ENCODE results near the gene PLAC8.
A peak's percentile ranks its signal among the peaks of the same experiment; 100 is the strongest.
"Not testable (repeated sequence)": the region's sequence is repeated elsewhere in the genome, so short reads cannot be mapped to it uniquely, and the experiment has no call there.

The PLAC8 gene

GRCh38 chr4:83096397-83096796 is 18.1 kb downstream of the PLAC8 start:
- no peak overlapping the region for H3K4me3 ChIP-seq (ENCODE audit: low read length)
- H3K36me3 ChIP-seq (ENCODE audit: control insufficient read depth, insufficient read depth, low read length): no peaks in the 10 kb centered on the region
- no CpG with 5 or more reads among the region's 2 CpGs for WGBS (ENCODE audit: insufficient coverage, insufficient read length)
- H3K4me1 ChIP-seq (ENCODE audit: control insufficient read depth, insufficient read depth, low read length): no peaks in the 10 kb centered on the region
- no peak for DNase-seq (ENCODE audit: low read depth, low spot score)
- H3K27ac ChIP-seq (ENCODE audit: low read length): no peak overlapping the region
- H3K9me3 ChIP-seq (ENCODE audit: control insufficient read depth, insufficient read depth, low read length): no peaks in the 10 kb centered on the region
- no peaks in the 10 kb centered on the region for H3K27me3 ChIP-seq (ENCODE audit: control insufficient read depth, insufficient read depth, low read length)

DNA sequence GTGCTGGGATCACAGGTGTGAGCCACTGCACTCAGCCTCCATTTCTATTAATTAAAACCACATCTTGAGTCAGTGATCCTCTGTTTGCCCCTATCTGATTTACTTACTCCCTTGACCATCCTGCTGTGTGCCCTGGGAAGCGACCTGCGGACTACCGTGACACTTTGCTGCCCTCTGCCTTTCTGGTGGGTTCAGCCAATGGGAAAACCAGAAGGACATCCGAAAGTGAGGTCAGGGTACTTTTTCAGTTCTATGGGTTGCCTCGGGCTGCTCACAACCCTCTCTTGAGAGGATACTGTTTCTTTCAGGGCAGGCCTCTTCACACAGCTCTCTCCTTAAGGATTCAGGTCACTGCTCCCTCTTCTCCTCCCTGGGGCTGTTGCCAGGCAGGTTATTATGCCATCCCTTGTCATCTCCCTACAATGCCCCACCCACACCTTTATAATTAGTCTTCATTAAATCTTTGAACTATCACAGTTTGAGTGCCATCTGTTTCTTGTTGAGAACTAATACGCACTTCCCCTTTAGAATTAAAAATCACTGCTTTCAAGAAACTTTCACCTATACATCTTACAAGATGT is 21.4 kb downstream of the PLAC8 start:
- no peak overlapping the region for H3K4me3 ChIP-seq (ENCODE audit: low read length)
- H3K9me3 ChIP-seq (ENCODE audit: control insufficient read depth, insufficient read depth, low read length): no peaks in the 10 kb centered on the region
- H3K36me3 ChIP-seq (ENCODE audit: control insufficient read depth, insufficient read depth, low read length): no peaks in the 10 kb centered on the region
- no peaks in the 10 kb centered on the region for H3K4me1 ChIP-seq (ENCODE audit: control insufficient read depth, insufficient read depth, low read length)
- WGBS (ENCODE audit: insufficient coverage, insufficient read length): no CpG with 5 or more reads among the region's 6 CpGs
- H3K27me3 ChIP-seq (ENCODE audit: control insufficient read depth, insufficient read depth, low read length): no peaks in the 10 kb centered on the region
- DNase-seq (ENCODE audit: low read depth, low spot score): no peak
- H3K27ac ChIP-seq (ENCODE audit: low read length): no peak overlapping the region

GRCh38 chr4:83089410-83090157 is 24.9 kb downstream of the PLAC8 start:
- Histone ChIP-seq H3K27ac (ENCODE audit: low read length) (no peak overlapping the region), H3K4me3 (ENCODE audit: low read length) (no peak overlapping the region), H3K36me3 (ENCODE audit: control insufficient read depth, insufficient read depth, low read length) (no peaks in the 10 kb centered on the region), H3K27me3 (ENCODE audit: control insufficient read depth, insufficient read depth, low read length) (no peaks in the 10 kb centered on the region), H3K9me3 (ENCODE audit: control insufficient read depth, insufficient read depth, low read length) (no peaks in the 10 kb centered on the region), H3K4me1 (ENCODE audit: control insufficient read depth, insufficient read depth, low read length) (no peaks in the 10 kb centered on the region)
- DNase-seq (ENCODE audit: low read depth, low spot score): no peak
- WGBS (ENCODE audit: insufficient coverage, insufficient read length): no CpG with 5 or more reads among the region's 2 CpGs

DNA sequence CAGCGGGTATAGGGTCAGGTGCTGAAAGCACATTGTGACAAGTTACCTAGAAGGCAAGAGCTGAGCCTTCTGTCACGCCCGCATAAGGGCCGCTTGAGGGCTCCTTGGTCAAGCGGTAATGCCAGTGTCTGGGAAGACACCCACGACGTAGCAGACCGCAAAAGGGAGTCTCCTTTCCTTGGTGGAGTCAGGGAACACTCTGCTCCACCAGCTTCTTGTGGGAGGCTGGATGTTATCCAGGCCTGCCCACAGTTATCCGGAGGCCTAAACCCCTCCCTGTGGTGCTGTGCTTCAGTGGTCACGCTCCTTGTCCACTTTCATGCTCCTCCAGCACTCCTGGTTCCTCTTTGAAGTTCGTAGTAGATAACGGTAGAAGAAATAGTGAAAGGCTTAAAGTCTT is 29.6 kb downstream of the PLAC8 start:
- H3K4me1 ChIP-seq (ENCODE audit: control insufficient read depth, insufficient read depth, low read length); H3K9me3 ChIP-seq (ENCODE audit: control insufficient read depth, insufficient read depth, low read length); H3K27me3 ChIP-seq (ENCODE audit: control insufficient read depth, insufficient read depth, low read length); H3K27ac ChIP-seq (ENCODE audit: low read length); DNase-seq (ENCODE audit: low read depth, low spot score); H3K36me3 ChIP-seq (ENCODE audit: control insufficient read depth, insufficient read depth, low read length); H3K4me3 ChIP-seq (ENCODE audit: low read length): not testable (repeated sequence)
- no CpG with 5 or more reads among the region's 12 CpGs for WGBS (ENCODE audit: insufficient coverage, insufficient read length)

GRCh38 chr4:83083925-83084475 is 30.5 kb downstream of the PLAC8 start:
- WGBS (ENCODE audit: insufficient coverage, insufficient read length): no CpG with 5 or more reads among the region's 11 CpGs
- Histone ChIP-seq H3K4me1 (ENCODE audit: control insufficient read depth, insufficient read depth, low read length) (no peaks in the 10 kb centered on the region; the same call in 1 of the 2 replicates), H3K4me3 (ENCODE audit: low read length) (no peak overlapping the region), H3K27me3 (ENCODE audit: control insufficient read depth, insufficient read depth, low read length) (no peaks in the 10 kb centered on the region), H3K36me3 (ENCODE audit: control insufficient read depth, insufficient read depth, low read length) (no peaks in the 10 kb centered on the region), H3K9me3 (ENCODE audit: control insufficient read depth, insufficient read depth, low read length) (no peaks in the 10 kb centered on the region), H3K27ac (ENCODE audit: low read length) (no peak overlapping the region)
- DNase-seq (ENCODE audit: low read depth, low spot score): no peak

DNA sequence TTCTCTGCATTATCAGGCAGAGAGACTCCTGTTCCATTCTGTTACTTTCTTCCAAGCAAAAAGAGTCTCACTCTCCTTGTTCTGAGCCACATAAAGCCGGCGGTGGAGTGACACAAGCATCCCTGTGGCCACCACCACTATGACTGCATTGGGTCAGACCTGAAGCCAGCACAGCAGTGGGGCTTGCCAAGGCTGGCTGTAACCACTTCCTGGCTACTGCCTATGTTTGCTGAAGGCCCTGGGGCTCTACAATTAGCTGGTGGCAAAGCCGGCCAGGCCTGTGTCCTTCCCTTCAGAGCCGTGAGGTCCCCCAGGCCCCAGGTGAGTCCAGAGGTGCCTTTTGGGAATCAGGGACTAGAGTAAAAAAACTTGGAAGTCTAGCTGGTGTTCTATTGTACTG is 31.8 kb downstream of the PLAC8 start:
- H3K27ac ChIP-seq (ENCODE audit: low read length): no peak overlapping the region
- no peaks in the 10 kb centered on the region; the same call in 1 of the 2 replicates for H3K4me1 ChIP-seq (ENCODE audit: control insufficient read depth, insufficient read depth, low read length)
- H3K4me3 ChIP-seq (ENCODE audit: low read length): no peak overlapping the region
- no peaks in the 10 kb centered on the region for H3K9me3 ChIP-seq (ENCODE audit: control insufficient read depth, insufficient read depth, low read length)
- no peaks in the 10 kb centered on the region for H3K27me3 ChIP-seq (ENCODE audit: control insufficient read depth, insufficient read depth, low read length)
- H3K36me3 ChIP-seq (ENCODE audit: control insufficient read depth, insufficient read depth, low read length): no peaks in the 10 kb centered on the region
- WGBS (ENCODE audit: insufficient coverage, insufficient read length): no CpG with 5 or more reads among the region's 4 CpGs
- DNase-seq (ENCODE audit: low read depth, low spot score): no peak

- Histone ChIP-seq H3K36me3 (ENCODE audit: control insufficient read depth, insufficient read depth, low read length) (no peaks in the 10 kb centered on the region; the same call in 1 of the 2 replicates), H3K4me3 (ENCODE audit: low read length) (no peak overlapping the region), H3K4me1 (ENCODE audit: control insufficient read depth, insufficient read depth, low read length) (no peaks in the 10 kb centered on the region; the same call in 1 of the 2 replicates), H3K27me3 (ENCODE audit: control insufficient read depth, insufficient read depth, low read length) (no peaks in the 10 kb centered on the region), H3K9me3 (ENCODE audit: control insufficient read depth, insufficient read depth, low read length) (no peaks in the 10 kb centered on the region), H3K27ac (ENCODE audit: low read length) (no peak overlapping the region)
- no CpG with 5 or more reads among the region's 6 CpGs for WGBS (ENCODE audit: insufficient coverage, insufficient read length)
- no peak for DNase-seq (ENCODE audit: low read depth, low spot score)
Measured at GRCh38 chr4:83080561-83080960, 34.0 kb downstream of the PLAC8 start.

GRCh38 chr4:83075311-83076095 is 39.0 kb downstream of the PLAC8 start:
- no peak overlapping the region for H3K4me3 ChIP-seq (ENCODE audit: low read length)
- DNase-seq (ENCODE audit: low read depth, low spot score): no peak
- no peaks in the 10 kb centered on the region for H3K27me3 ChIP-seq (ENCODE audit: control insufficient read depth, insufficient read depth, low read length)
- no peaks in the 10 kb centered on the region for H3K4me1 ChIP-seq (ENCODE audit: control insufficient read depth, insufficient read depth, low read length)
- H3K36me3 ChIP-seq (ENCODE audit: control insufficient read depth, insufficient read depth, low read length): no peaks in the 10 kb centered on the region; the same call in 1 of the 2 replicates
- H3K9me3 ChIP-seq (ENCODE audit: control insufficient read depth, insufficient read depth, low read length): no peaks in the 10 kb centered on the region
- H3K27ac ChIP-seq (ENCODE audit: low read length): no peak overlapping the region
- no CpG with 5 or more reads among the region's 4 CpGs for WGBS (ENCODE audit: insufficient coverage, insufficient read length)

DNA sequence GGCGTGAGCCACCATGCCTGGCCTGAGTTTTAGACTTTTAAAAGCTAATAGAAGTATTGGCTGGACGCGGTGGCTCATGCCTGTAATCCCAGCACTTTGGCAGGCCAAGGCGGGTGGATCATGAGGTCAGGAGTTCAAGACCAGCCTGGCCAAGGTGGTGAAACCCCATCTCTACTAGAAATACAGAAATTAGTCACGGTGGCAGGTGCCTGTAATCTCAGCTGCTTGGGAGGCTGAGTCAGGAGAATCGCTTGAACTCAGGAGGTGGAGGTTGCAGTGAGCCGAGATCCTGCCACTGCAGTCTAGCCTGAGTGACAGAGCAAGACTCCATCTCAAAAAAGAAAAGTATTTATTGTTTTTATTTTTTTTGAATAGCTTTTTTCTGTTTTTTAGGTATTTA is 39.7 kb downstream of the PLAC8 start:
- not testable (repeated sequence) for H3K4me3 ChIP-seq (ENCODE audit: low read length); H3K27ac ChIP-seq (ENCODE audit: low read length); DNase-seq (ENCODE audit: low read depth, low spot score); H3K9me3 ChIP-seq (ENCODE audit: control insufficient read depth, insufficient read depth, low read length); H3K4me1 ChIP-seq (ENCODE audit: control insufficient read depth, insufficient read depth, low read length); H3K27me3 ChIP-seq (ENCODE audit: control insufficient read depth, insufficient read depth, low read length); H3K36me3 ChIP-seq (ENCODE audit: control insufficient read depth, insufficient read depth, low read length)
- whole genome bisulfite sequencing (ENCODE audit: insufficient coverage, insufficient read length): no CpG with 5 or more reads among the region's 7 CpGs

GRCh38 chr4:83074086-83074704 is 40.3 kb downstream of the PLAC8 start:
- no peak overlapping the region for H3K27ac ChIP-seq (ENCODE audit: low read length)
- H3K4me3 ChIP-seq (ENCODE audit: low read length): no peak overlapping the region
- WGBS (ENCODE audit: insufficient coverage, insufficient read length): no CpG with 5 or more reads among the region's 10 CpGs
- DNase-seq (ENCODE audit: low read depth, low spot score): peak; percentile 60
- H3K9me3 ChIP-seq (ENCODE audit: control insufficient read depth, insufficient read depth, low read length): no peaks in the 10 kb centered on the region
- no peaks in the 10 kb centered on the region for H3K4me1 ChIP-seq (ENCODE audit: control insufficient read depth, insufficient read depth, low read length)
- no peaks in the 10 kb centered on the region; the same call in 1 of the 2 replicates for H3K36me3 ChIP-seq (ENCODE audit: control insufficient read depth, insufficient read depth, low read length)
- no peaks in the 10 kb centered on the region for H3K27me3 ChIP-seq (ENCODE audit: control insufficient read depth, insufficient read depth, low read length)
